Sciatic nerve (tissue), 2 donors: ENCODE results near the gene BTD. TPM values are rescaled to one million over a fixed set of nuclear protein-coding genes. Genes with fewer than 3 reads are reported as not detected.

ENCODE experiments used
- ATAC-seq: fragments of 200-7000 bp; cut with Tn5 transposase; one replicate; pipeline ENCODE4 v1.9.1; 2020; ENCODE audit warnings: mild to moderate bottlenecking, moderate library complexity
- DNase-seq: peaks from one replicate; pipeline ENCODE4 v3.0.0-alpha.2; 2020; ENCODE audit warnings: low spot score
- intact Hi-C: fragments of 100-400 bp; cut with DNase I; formaldehyde crosslinking; loops from one replicate; pipeline ENCODE4 v1.14.2; 2022
- total RNA-seq: library from RNA; stranded (reverse); fragmentation: NEBNext Ultra II Directional; extraction: Animal tissue kit (Norgen Biotek cat#: 25700); gene quantifications from one replicate; pipeline ENCODE4 v1.2.1, GENCODE V29; 2021
- donor health status: DM: no; HTN: no; CAD: no.
- donor health status: DM: no; HTN: no; CAD: no.

BTD gene
- total RNA-seq, 1 donor from 2014 or later, result 22.5 TPM

DNA sequence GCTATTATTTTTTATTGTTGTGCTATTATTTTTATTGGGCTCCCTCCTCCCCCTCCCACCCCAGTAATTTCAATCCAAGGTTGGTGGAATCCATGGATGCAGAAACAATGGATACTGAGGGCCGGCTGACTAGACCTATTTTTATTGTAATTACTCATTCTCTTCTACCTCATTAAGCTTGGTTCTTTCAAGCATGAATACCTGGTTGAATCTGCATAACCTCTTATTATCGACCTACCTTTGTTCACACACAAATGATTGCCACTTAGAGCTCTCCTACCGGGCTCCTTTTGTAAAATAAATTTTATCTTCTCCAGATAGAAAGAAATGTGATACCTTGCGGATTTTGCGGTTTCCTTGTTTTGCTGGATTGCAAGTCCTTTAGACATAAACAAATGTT is 31.6 kb downstream of the BTD start:
- no peak for DNase-seq
- ATAC-seq, result no peak
- intact Hi-C loops, result no loop called here

DNA sequence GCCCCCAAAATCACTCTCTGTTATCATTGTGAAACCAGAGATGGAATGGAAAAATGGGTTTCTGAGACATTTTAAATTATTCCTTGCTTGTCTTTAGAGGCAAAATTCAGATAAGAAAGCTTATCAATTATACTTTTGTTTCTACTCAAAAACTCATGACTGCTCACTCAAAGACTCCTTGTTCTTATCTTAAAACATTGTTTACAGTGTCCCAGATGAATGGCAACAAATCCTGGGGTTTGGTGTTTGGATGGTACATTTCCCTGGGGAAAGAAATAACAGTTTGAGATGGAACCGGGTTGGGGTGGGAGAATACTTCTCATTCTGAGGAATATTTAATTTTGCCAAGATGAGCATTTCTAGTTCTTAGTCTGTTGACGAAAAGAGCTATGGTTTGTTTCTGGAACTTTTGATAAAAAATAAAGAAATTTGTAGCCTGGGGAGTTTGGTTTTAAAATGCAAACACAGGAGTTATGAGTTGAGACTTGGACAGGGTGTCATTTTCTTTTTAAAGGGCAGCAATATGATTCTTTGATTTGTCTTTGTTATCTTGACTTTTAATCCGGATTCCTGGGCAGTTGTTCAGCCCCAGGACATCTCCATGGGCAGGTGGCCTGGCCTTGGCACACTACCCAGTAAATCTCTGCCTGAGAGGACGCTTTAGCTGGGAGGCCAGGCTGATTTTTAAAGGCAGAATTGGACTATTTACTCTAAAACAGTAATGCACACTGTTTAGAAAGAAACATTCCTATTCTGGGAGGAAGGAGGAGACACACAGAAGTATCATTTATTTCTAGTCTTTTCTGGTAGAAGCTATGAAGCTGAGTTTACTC is 32.4 kb downstream of the BTD start:
- intact Hi-C loops, result no loop called here
- ATAC-seq (peak; percentile 16), DNase-seq (no peak)

DNA sequence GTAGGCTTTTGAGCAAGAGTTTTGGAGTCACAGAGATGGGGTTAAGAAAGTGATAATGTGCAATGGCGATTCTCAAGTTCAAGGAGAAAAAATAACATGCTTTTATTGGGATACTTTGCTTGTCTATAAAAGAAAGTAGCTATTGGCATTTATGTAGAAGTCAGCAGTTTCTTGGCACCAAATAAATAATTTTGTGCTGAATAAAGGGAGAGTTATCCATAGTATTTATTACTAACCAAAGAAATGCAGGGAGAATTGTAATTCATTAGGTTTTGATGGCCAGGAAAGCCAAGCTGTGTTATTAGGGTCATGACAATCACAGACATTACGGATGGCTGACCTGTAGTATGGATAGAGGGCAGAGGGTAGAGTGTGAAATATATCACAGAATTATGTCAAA is 33.1 kb downstream of the BTD start:
- ATAC-seq (no peak), DNase-seq (no peak)
- intact Hi-C loops, result no loop called here

DNA sequence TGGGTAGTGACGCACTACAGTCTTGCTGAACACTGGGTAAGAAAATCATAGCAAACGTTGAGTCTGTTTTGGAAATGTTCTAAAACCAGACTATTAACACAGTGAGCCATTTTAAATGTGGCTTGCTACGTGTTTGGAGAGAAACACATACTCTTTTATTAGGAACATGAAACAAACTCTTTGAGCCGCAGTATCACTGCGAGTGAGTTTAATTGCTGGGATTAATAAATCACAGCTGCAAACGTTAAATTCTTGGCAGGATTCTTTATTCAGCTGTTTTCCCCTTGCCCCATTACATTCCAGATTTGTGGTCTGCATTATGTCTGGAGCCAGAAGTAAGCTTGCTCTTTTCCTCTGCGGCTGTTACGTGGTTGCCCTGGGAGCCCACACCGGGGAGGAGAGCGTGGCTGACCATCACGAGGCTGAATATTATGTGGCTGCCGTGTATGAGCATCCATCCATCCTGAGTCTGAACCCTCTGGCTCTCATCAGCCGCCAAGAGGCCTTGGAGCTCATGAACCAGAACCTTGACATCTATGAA is 33.6 kb downstream of the BTD start:
- intact Hi-C loops, result no loop called here
- DNase-seq, result peak; percentile 71
- ATAC-seq, result peak; percentile 80

DNA sequence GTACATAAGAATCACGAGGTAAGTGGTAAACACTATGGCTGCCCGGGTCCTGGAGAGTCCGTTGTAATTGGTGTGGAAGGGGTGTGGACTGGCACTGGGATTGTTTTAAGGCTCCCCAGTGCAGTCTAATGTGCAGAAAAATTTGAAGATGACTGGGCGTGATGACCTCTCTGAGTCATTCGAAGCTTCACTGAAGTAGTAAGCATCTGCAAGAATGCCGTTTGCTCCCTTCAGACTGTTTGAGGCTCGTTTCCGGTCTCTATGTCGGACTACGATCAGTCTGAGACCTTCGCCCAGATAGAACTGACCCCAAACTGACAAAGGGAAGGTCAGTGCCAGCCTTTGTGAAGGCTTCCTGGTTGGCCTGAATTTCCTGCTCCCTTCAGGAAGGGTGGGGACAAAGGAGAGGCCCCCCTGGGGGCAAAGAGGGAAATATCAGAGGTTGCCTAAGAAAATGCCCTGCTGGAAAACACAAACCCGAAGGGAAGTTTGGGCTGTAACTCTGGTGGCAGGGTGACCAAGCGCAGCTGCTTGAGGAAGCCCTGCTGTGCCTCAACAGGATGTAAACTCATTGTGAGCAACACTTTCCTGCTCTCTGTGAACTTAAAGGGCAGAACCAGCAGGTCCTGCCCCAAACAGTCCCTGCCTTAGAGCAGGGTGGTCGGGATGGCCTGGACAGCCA is 34.6 kb downstream of the BTD start:
- ATAC-seq, result peak; percentile 67
- intact Hi-C loops, result no loop called here
- no peak for DNase-seq

DNA sequence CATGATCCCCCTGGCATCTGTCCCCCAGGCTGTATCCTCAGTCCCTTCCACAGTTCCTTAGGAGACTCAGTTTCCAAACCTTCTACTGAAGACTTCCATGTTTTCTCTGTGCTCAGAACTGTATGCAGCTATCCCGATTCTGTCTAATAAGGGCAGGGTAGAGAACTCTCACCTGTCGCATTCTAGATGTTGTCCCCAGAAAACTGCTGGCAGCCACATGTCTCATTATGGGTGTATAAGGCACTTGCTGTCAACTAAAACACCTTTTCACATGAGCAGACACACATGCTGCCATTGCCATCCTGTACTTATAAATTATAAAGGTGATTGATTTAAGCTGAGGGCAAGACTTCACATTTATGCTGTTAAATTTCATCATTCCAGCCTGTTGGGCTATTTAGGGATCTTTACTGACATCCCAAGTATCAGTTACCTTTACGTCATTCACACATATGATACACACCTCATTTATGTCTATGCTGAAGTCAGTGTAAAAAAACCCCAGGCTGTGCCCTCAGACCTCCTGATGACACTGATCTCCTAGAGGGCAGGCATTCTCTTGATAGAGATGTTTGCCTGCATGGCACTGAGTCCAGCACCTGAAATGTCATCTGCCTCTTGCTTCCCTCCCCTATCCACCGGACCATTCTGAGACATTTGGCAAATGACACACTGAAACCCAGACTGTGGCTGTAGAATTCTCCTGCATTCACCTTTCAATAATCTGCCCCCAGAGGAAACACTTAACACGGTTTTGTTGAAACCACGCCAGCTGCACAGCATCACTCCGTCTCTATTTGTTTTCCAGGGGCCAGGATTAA is 35.8 kb downstream of the BTD start:
- intact Hi-C loops, result no loop called here
- no peak for DNase-seq
- ATAC-seq, result no peak

DNA sequence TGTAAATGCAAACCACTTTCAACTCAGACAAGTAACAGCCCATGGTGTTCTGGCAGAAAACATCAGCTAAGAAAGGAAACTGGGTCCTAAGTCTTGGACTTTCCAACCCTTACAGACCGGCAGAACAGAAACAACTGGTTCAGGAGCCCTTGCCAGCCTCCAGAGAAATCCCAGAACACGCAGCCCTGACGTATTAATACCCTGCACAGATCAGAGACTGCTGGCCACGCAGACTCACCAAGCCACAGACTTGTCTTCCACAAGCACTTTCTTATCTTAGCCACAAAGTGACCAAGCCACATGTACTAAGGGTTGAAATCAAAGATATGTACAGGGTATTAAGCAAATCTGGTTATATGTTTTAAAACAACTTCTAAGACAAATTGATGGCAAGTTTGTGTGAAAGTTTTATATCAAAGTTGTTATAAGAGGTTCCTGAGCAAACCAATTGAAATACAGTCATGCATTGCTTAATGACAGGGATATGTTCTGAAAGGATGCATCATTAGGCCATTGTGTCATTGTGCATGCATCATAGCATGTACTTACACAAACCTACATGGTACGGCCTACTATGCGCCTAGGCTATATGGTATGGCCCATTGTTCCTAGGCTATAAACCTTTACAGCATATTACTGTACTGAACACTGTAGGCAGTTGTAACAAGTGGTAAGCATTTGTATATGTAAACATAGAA is 36.8 kb downstream of the BTD start:
- ATAC-seq (no peak), DNase-seq (no peak)
- intact Hi-C loops, result no loop called here

DNA sequence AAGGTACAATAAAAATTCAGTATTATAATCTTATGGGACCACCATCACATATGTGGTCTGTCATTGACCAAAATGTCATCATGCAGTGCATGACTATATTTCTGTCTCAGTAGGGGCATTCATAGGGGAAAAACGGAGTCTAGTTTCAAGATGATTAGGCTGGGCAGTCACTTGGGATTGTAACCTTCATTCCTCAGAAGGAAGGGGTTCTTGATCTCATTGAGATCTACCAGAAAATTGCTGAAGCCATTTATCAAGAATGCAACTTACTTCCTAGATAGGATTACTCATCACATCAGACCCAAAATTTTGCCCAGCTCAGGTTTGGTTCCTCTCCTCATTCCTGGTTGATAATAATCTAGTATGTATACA is 37.3 kb downstream of the BTD start:
- no peak for DNase-seq
- intact Hi-C loops, result no loop called here

DNA sequence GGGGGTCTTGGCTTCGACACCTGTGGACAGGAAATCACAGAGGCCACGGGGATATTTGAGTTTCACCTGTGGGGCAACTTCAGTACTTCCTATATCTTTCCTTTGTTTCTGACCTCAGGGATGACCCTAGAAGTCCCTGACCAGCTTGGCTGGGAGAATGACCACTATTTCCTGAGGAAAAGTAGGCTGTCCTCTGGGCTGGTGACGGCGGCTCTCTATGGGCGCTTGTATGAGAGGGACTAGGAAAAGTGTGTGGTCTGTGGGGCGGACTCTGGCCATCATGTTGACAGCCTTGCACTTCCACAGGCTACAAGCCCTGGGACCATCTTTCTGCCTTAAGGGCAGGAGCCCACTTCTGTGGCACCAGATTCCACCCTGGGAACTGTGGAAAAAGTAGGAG is 43.7 kb downstream of the BTD start:
- DNase-seq, result no peak
- ATAC-seq, result no peak
- intact Hi-C loops, result no loop called here

More for the DNA sequence above, 37.3 kb downstream of the BTD start:
- ATAC-seq, result no peak

DNA sequence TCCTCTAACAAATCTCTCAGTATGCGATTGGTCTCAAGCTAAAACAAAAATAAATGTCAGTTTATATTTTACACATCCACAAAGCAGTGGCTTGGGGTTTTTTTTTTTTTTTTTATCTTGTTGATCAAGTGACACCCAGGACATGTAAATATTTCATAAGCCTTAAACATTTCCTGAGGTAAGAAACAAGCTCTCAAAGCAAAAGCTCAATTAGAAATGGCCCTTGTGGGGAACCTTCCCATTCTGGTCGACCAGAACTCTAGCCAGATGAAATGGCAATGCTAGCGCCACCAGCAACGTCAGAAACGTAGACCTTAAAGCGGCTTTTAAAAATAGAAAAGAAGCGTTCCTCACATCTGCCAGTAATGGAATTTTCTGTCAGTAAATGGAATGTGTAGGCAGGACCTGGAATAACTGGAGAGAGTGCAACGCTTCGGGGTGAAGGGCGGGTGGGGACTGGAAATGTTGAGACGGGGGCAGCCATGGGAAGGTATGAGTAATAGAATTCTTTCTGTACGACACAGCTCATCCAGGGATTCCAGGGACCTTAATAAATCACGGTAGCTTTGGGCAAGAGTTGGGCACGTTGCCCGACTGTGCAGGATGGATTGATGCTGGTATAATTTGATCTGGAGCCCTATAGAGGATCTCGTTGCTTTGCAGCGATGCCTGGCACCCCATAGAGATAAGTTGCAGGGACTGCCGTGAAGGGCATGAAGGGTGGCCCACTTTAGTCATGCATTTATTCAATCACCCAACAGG is 44.4 kb downstream of the BTD start:
- ATAC-seq, result no peak
- intact Hi-C loops, result no loop called here
- no peak for DNase-seq

DNA sequence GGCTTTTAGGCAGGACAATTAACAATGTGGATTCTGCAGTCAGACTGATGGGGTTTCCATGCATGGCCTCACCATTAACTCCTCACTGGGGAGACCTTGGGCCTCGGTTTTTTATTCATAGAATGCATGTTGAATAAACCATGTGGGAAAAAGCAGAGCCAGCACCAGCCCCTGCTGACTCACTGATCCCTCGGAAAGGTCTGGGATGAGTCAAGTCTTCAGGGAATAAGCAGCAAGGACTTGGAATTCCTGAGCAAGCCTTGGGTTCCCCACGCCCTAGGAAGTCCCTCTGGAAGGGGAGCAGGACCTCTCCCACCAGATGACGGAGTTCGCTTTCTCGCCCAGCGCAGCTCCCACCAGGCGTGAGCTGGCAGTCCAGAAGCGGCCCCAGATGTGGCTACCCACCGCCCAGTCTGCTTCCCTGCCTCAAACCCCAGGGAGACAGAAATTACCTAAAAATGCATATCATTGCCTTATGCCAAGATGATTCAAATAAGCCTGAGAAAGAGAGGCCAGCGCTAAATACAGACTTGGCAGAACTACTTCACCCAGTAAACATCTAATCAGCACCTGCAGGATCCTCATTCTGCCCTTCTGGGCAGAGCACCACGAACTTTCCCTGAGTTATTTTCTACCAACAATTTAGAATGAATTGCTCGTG is 45.4 kb downstream of the BTD start:
- DNase-seq (peak; percentile 71), ATAC-seq (peak; percentile 77)
- intact Hi-C loops, result no loop called here

DNA sequence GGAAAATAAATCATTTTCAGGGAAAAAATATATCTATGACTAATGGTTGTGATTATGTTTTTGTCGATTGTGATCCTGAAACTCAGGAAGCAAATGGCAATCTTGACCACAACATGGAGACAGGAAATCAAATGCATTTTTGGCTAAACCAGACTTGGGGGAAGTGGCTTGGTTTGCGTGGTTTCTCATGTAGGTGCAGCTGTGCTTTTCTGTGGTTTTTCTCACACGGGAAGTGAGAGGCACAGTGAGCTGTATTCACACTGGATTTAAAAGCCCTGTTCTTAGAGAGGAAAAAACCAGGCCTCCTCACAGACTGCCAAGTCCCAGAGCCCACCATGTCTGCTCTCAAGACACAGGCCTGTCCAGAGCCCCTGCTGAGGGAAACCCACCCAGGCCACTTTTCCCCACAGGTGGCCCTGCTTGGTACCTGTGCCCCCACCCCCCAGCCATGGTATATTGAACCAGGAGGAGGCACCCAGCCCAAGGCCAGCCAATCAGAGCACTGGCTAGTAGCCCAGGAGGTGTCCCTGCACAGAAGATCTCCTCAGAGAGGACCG is 46.1 kb downstream of the BTD start:
- intact Hi-C loops, result no loop called here
- ATAC-seq, result peak; percentile 68
- DNase-seq, result no peak

DNA sequence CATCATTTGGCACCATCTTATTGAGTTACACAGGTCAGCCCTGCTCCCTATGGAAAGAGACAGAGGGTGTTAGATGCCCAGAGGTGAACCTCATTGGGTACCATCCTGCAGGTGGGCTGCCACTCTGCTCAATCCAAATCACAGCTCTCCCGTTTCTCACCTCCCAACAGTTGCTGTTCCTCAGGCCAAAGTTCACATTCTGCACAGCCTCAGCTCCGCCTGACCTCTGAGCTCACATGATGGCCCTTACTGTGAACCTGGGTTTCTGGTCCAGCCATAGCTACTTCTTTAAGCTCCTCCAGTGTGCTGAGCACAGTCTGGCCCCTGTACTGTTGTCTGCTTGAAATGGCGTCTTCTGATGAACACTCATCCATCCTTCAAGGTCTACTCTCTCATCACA is 47.8 kb downstream of the BTD start:
- intact Hi-C loops, result no loop called here
- no peak for ATAC-seq

DNA sequence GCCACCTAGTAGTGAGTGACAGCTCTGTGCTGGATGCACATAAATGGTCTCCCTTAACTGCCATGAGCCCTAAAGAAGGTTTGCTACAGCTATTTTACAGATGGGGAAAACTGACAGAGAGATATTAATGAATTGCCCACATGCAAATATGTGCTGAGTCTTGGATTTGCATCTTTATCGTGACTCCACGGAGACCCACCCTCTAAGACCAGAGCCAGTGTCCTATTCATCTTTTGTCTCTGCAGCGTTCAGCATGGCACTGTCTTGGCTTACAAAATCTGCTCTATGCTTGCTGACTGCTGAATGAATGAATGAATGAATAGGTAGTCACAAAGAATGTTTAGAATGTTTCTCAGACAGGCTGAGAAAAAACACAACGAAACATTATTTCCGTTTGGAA is 48.3 kb downstream of the BTD start:
- intact Hi-C loops, result no loop called here

More for the DNA sequence above, 47.8 kb downstream of the BTD start:
- no peak for DNase-seq

DNA sequence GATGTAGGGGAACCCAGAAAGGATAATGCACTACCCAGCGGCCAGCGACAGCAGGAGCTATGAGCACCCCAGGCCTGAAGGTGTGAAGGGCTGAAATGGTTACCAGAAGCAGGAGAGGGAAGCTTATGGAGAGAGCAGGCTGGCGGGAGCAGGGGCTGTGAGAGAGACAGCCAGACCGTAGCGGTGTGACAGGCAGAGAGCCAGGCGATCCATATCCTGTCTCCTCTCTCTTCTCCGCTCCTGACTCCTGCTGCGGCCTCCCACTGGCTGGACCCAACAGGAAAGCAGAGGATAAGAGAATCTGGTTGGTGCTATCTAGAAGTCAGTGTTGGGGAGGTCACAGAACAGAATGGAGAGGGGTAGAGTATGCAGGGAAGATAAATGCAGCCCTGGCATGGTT is 49.9 kb downstream of the BTD start:
- ATAC-seq, result no peak
- intact Hi-C loops, result no loop called here
- DNase-seq, result no peak

More for the DNA sequence above, 48.3 kb downstream of the BTD start:
- no peak for ATAC-seq
- no peak for DNase-seq

DNA sequence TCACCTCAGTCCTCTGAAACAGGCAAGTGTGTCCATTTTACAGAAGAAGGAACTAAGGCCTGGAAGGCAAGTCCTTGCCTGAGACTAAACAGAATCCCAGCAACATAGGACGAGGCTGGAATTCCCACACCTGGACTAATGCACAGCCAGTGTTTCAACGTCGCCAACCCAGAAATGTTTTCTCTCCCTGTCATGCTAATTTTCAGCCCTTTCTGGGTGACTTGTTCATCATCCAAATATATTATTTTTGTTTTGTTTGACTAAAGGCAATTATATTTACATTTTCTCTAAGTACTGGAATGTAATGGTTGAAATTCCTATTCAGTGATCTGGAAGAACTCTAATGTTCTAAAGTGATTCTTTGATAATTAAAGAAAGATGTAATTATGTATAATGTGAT is 51.8 kb downstream of the BTD start:
- ATAC-seq (no peak), DNase-seq (no peak)
- intact Hi-C loops, result no loop called here

DNA sequence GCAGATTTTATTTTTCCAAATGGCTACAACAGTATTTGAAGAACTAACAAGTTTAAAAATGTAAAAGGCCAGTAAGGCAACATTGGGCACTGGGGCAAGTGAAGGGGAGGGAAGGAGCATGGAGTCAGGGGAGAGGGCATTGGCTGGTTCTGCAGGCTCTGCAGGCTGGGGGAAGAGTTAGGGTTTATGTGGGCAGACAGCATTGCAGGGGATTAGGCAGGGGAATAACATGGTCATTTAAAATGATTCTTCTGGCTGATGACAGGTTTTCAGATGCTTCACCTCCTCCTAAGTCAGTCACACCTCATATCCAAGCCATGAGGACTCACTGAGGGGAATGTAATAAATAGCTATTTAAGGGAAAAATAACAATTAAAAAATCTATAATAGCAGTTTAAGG is 52.6 kb downstream of the BTD start:
- DNase-seq (no peak), ATAC-seq (no peak)
- intact Hi-C loops, result no loop called here

DNA sequence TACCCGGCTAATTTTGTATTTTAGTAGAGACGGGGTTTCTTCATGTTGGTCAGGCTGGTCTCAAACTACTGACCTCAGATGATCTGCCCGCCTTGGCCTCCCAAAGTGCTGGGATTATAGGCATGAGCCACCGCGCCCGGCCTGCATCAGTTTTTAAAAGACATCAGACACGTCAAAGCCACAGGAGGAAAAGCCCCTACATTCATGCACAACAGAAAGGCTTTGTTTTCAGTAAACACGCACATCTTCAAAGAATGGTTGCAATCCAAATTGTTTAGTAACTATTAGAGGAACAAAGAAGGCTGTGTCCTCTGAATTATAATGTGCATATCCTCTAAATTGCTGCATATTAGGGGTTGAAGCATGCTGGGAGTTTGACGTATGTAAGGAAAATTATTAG is 53.3 kb downstream of the BTD start:
- no peak for DNase-seq
- intact Hi-C loops, result no loop called here
- ATAC-seq, result peak; percentile 81
